DMS153 (cell line): ENCODE measurements around the gene PPIA.
"Not testable (repeated sequence)": the region's sequence is repeated elsewhere in the genome, so short reads cannot be mapped to it uniquely, and the experiment has no call there.

Experiments used
- DNase-seq: peaks from one replicate; lab custom pipeline; 2025; lab: John Stamatoyannopoulos, UW

The PPIA gene

GRCh38 chr7:44827567-44827966 is 31.1 kb downstream of the PPIA start:
- DNase-seq = no peak

- DNase-seq = no peak
Observed at GRCh38 chr7:44838751-44839150, 42.3 kb downstream of the PPIA start.

GRCh38 chr7:44842675-44843074 is 46.2 kb downstream of the PPIA start:
- DNase-seq = not testable (repeated sequence)

GRCh38 chr7:44843440-44843839 is 47.0 kb downstream of the PPIA start:
- not testable (repeated sequence) for DNase-seq

GRCh38 chr7:44845451-44845850 is 49.0 kb downstream of the PPIA start:
- no peak for DNase-seq

GRCh38 chr7:44846390-44846789 is 49.9 kb downstream of the PPIA start:
- DNase-seq = not testable (repeated sequence)

- DNase-seq = no peak
Observed at GRCh38 chr7:44846816-44847508, 50.5 kb downstream of the PPIA start.

GRCh38 chr7:44847509-44847919 is 51.0 kb downstream of the PPIA start:
- peak; percentile 82 for DNase-seq

- peak; percentile 100 for DNase-seq
Observed at GRCh38 chr7:44847920-44848634, 51.6 kb downstream of the PPIA start, which contains the start of gene H2AZ2. TSS of gene H2AZ2 (minus strand) at chr7:44848087. CDS start at chr7:44847971, 116 bp downstream.

GRCh38 chr7:44849259-44849884 is 52.9 kb downstream of the PPIA start:
- peak; percentile 59 for DNase-seq

- DNase-seq = no peak
Observed at GRCh38 chr7:44849885-44850544, 53.5 kb downstream of the PPIA start.

- no peak for DNase-seq
Observed at GRCh38 chr7:44852590-44852989, 56.1 kb downstream of the PPIA start.
